NCI-H526 treated with DMSO at 0.1 percent for 48 hours (cell line): ENCODE data around the gene G6PD.

Source experiments
- DNase-seq: peaks from one replicate; lab custom pipeline; 2025; lab: John Stamatoyannopoulos, UW

Gene G6PD

DNA sequence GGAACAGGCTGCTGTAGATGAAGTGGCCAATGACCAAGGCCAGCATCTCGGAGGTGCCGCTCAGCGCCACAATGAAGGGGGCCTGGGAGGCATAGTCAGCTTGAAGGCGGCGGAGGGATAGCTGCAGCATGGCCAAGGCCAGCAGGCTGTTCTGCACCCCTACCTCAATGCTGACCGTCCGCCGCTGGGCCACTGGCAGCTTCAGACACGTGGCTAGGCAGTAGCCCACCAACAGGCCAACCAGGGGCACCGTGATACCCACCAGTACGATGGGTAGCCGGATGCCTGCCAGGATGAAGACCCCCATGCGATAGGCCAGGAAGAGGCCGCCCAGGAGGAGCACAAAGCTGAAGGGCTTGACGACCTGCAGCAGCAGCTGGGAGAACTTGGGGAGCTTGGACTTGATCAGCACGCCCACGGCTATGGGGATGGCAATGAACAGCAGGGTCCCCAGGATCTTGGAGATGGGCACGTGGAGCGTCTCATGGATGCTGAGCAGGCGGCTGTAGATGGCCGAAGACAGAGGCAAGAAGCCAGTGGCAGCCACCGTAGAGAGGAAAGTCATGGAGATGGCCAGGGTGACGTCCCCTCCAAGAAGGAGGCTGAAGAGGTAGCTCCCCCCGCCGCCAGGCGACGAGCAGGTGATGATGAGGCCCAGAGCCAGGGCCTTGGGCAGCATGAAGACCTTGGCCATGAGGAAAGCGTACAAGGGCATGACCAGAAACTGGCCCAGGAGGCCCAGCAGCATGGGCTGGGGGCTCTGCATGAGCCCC, 58.9 kb downstream of the G6PD start:
- DNase-seq: no peak

DNA sequence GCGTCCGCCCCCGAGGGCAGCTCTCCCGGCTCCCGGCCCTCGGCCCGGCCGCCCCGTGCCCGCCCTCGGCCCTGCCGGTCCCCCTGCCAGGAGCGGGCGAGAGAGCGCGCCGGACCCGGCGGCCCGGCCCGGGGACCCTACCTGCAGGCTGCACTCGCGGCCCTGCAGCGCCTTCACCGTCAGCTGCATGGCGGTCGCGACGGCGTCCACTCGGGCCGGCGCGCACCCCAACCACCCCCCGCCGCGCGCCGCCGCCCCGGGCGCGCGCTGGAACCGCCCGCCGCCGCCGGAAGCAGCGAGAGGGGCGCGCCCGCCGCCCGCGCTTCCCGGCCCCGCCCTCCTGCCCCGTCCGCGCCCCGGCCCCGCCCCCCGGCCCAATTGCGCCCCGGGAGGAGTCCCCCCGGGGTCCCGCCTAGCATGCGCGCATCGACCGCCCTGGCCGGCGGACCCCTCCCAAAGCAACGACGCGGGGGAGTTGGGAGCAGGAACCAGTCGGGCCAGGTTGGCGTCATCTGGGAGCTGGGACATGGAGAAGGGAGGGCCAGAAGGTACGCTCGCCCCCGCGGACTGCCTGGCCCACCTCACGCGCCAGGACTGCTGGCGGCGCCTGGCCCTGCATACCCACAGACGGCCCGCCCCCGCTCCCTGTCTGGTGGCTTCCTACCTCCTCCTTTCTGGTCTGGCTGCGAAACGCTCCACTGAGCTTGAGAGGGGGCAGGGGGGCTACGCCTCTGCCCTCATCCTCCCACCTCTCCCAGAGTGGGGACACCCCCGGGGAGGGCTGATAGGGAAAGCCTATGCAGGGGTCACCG, 60.0 kb downstream of the G6PD start, which contains the start of gene UBL4A:
UBL4A (minus strand) TSS at position 220 of the 812 bp plus-strand sequence; CDS start at position 189, 31 bp downstream.
- peak; percentile 79 for DNase-seq

DNA sequence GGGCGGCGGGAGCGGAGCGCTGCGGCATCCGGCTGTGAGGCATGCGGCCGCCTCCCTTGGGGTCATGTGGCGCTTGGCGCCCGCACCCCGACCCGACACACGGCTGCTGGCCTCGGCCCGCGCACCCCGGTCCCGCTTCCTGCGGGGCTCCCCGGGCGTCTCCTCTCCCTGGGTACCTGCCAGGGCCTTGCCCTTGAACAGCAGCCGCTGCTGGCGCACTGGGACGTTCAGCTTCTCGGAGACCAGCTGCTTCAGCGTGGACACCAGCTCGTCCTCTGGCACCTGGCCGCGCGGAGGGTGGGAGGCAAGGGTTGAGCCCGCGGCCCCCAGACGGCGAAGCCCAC, 60.6 kb downstream of the G6PD start:
- DNase-seq: no peak

DNA sequence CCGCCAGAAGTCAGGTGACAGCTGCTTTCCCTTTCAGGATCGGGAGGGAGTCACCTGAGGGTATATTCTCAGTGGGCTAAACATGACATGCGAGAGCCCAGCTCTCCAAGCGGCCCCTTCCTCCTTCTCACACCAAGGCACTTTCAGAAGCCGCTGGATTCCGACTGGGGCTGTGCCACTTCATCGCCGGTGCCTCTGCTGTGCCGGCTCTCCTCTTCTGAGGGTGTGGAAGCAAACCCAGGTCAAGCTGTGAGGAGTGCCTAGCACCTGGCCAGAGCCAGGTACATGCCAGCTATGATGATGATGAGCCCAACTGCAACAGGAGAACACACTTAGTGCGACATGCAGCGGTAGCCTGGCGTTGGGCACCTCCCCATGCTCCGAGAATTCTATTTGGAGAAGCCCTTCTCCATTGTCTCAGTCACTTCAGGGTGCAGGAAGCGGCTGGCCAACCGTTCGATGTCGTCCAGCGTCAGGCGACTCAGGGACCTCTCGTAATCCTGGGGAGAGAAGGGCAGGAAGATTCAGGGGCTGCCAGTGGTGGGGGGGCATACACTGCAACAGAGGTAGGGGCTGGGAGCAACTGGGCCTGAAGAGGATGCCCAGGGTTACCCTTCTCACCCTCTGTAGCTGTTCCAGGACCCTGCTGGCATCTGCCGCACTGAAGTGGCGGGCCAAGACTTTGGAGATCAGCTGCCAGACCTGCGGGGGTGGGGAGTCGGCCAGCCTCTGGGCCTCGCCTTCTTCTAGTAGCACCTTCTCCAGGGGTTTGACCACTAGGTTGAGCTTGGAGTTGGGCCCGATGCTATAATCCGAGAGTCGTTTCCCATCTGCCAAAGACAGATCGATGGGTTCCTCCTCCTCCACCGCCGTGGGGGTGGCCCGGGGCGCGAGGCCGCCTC, 61.2 kb downstream of the G6PD start:
- peak; percentile 8 for DNase-seq

DNA sequence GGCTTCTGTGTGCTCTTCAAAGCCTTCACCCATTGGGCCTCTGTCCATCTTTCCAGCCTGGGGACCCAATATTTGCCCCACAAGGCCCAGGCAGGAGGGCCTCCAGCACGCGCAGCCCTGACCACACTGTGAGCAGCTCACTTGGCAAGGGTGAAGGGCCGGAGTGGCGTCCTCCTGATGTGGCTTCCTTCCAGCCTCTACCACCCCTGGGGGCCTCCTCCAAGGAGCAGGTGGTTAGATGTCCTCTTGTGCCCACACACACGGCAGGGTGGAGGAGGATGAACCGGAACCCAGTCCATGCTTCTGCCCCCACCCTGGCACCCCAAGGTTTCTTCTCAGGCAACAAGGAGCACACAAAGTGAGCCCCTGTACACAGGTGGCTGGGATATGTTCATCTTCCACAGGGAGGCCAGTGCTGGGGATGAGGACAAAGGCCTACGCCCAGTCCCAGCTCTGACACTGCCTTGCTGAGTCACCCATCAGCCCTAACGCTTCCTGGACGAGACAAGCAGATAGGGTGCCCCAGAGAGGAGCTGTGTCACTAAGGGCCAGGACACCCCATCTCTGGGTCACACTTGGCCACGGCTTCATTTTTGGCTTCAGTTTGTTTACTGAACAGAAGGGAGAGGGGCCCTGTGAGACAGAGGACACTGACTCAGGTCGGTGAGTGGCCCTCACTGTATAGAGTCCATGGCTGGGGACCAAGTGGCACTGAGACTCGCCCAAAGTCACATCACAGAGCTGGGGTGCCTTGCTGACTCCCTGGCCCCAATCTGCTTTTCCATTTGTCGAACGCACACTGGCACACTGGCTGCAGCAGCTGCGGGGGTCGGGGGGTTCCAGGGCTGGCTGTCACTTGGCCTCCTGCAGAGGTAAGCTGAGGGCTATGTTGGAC, 62.1 kb downstream of the G6PD start:
- DNase-seq: no peak

DNA sequence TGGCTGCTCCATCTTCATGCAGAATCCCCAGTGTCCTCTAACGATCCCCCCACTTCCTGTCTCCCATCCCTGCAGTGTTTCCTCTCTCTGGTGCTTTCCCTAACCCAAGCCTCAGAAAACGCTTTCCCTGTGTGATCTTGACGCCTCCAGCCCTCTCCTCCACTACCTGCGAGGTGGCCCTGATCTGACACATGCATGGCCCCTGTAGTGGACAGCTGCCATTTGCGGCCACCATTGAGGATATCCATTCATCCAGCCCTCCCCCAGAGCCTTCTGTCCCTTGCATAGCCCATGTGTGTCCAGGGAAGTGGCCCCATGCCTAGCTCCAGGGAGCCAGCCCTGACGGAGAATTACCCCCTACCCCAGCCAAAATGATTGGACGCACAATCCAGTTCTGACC, 63.3 kb downstream of the G6PD start:
- no peak for DNase-seq

- DNase-seq: no peak
Measured at GRCh38 chrX:154482786-154483185, 63.9 kb downstream of the G6PD start.

GRCh38 chrX:154481911-154482601, 64.6 kb downstream of the G6PD start:
- no peak for DNase-seq
